Caco-2 (cell line): ENCODE results near the gene CEP83. TPM values are rescaled to one million over a fixed set of nuclear protein-coding genes. Genes with fewer than 3 reads are reported as not detected.

Source experiments
- BruUV-seq: library from RNA; stranded (reverse); fragments of 400-500 nt; replicated peaks from 2 replicates; lab custom pipeline; 2021; lab: Mats Ljungman, UMichigan
- CTCF ChIA-PET: fragments of 300-600 bp; sonication (Branson Sonifier 250); formaldehyde crosslinking; loops from one replicate; lab custom pipeline; 2022; ENCODE audit warnings: antibody characterized with exemption; lab: Charles Lee
- POLR2A ChIA-PET: fragments of 300-600 bp; sonication (Branson Sonifier 250); formaldehyde crosslinking; loops from one replicate; lab custom pipeline; 2022; ENCODE audit warnings: antibody characterized with exemption; lab: Charles Lee
- DNase-seq, 2 experiments: peaks; one replicate each; pipeline versions ENCODE4 v3.0.0 to v3.0.0-alpha.2; 2020 to 2022
- H3K27me3 ChIP-seq: replicated peaks from 2 replicates; pipeline ENCODE4 v1.6.0; 2011; ENCODE audit warnings: low read length; ENCODE audit not compliant: control insufficient read depth, insufficient read depth
- H3K36me3 ChIP-seq: 2 replicates; pipeline ENCODE4 v1.5.1; 2011; ENCODE audit warnings: low read length; ENCODE audit not compliant: control insufficient read depth, insufficient read depth
- H3K4me1 ChIP-seq: fragments of 250-450 bp; sonication (Bioruptor Pico); 2 replicates; pipeline ENCODE4 v1.5.1; 2020; ENCODE audit warnings: mild to moderate bottlenecking
- H3K4me3 ChIP-seq: 2 replicates; pipeline ENCODE4 v1.5.1; 2011; ENCODE audit warnings: low read depth, mild to moderate bottlenecking, control low read depth, low read length
- H3K9me3 ChIP-seq: fragments of 250-450 bp; sonication (Bioruptor Pico); 2 replicates; pipeline ENCODE4 v1.5.1; 2020; ENCODE audit warnings: mild to moderate bottlenecking, moderate library complexity
- H3K27ac Mint-ChIP-seq: one replicate; pipeline ENCODE4 v1.8.0; 2022; ENCODE audit warnings: mixed read lengths; ENCODE audit not compliant: unreplicated experiment
- H3K27me3 Mint-ChIP-seq: one replicate; pipeline ENCODE4 v1.8.0; 2022; ENCODE audit warnings: mixed read lengths; ENCODE audit not compliant: insufficient read depth, unreplicated experiment
- H3K36me3 Mint-ChIP-seq: one replicate; pipeline ENCODE4 v1.8.0; 2022; ENCODE audit warnings: mild to moderate bottlenecking, mixed read lengths; ENCODE audit not compliant: insufficient read depth, unreplicated experiment
- H3K4me1 Mint-ChIP-seq: one replicate; pipeline ENCODE4 v1.8.0; 2022; ENCODE audit warnings: low read depth, mixed read lengths; ENCODE audit not compliant: unreplicated experiment
- H3K4me3 Mint-ChIP-seq: one replicate; pipeline ENCODE4 v1.8.0; 2022; ENCODE audit warnings: mild to moderate bottlenecking, moderate library complexity, mixed read lengths; ENCODE audit not compliant: unreplicated experiment
- H3K9me3 Mint-ChIP-seq: one replicate; pipeline ENCODE4 v1.8.0; 2022; ENCODE audit warnings: mixed read lengths; ENCODE audit not compliant: unreplicated experiment
- intact Hi-C: fragments of 100-400 bp; cut with micrococcal nuclease; formaldehyde crosslinking; loops from one replicate; pipeline ENCODE4 v1.10.0; 2022; ENCODE audit not compliant: unreplicated experiment
- total RNA-seq: library from RNA; stranded (reverse); gene quantifications from 2 replicates; pipeline ENCODE4 v1.2.3, GENCODE V29; 2022
- TF ChIP-seq, protein P1 (sequence below), 2 experiments: fragments of 200-600 bp in 1 of 2; IDR thresholded peaks; 1 replicate in 1 of 2; 2 replicates in 1 of 2; pipeline versions ENCODE4 v1.5.1 to v1.8.0; 2011 to 2022; ENCODE audit warnings: antibody characterized with exemption in 1 of 2, control low read depth in 1 of 2, inconsistent platforms in 1 of 2, low read depth in 1 of 2, low read length in 1 of 2, mild to moderate bottlenecking in 1 of 2, moderate library complexity in 1 of 2; ENCODE audit not compliant: insufficient read depth in 1 of 2, severe bottlenecking in 1 of 2, unreplicated experiment in 1 of 2

CEP83 gene
- total RNA-seq, 1 experiment from 2014 or later: 23.3 TPM

DNA sequence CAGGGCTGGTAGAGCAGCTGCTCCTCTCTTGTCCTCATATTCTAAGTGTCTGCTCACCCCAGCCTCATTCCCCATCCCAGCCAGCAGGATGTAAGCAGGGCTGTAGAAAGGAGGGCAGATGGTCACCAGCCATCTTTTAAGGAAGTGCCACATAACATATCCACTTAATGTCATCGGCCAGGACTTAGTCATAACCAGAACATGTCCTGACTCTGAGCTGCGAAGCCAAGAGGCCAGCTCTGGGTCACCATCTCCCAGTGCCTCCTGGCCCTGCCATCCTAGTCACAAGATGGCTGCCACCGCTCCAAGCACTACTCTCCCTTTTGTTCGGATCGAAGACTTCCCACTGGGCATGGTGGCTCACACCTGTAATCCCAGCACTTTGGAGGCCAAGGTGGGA lies 187.4 kb downstream of the CEP83 start:
- Mint-ChIP-seq H3K4me3 (no peak overlapping the region), H3K27me3 (no peaks in the 10 kb centered on the region), H3K36me3 (peaks cover 58% of the 10 kb centered on the region), H3K27ac (no peak overlapping the region), H3K9me3 (no peaks in the 10 kb centered on the region), H3K4me1 (peaks cover under 1% of the 10 kb centered on the region)
- TF ChIP-seq, protein P1, sequence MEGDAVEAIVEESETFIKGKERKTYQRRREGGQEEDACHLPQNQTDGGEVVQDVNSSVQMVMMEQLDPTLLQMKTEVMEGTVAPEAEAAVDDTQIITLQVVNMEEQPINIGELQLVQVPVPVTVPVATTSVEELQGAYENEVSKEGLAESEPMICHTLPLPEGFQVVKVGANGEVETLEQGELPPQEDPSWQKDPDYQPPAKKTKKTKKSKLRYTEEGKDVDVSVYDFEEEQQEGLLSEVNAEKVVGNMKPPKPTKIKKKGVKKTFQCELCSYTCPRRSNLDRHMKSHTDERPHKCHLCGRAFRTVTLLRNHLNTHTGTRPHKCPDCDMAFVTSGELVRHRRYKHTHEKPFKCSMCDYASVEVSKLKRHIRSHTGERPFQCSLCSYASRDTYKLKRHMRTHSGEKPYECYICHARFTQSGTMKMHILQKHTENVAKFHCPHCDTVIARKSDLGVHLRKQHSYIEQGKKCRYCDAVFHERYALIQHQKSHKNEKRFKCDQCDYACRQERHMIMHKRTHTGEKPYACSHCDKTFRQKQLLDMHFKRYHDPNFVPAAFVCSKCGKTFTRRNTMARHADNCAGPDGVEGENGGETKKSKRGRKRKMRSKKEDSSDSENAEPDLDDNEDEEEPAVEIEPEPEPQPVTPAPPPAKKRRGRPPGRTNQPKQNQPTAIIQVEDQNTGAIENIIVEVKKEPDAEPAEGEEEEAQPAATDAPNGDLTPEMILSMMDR (IDR thresholded peaks at IDR 0.05; ENCODE audit: insufficient read depth in 1 of 2, low read depth in 1 of 2, low read length in 1 of 2, severe bottlenecking in 1 of 2, unreplicated experiment in 1 of 2): no peak
- Histone ChIP-seq H3K4me3 (no peak overlapping the region), H3K36me3 (peaks cover 1% of the 10 kb centered on the region; the same call in 1 of the 2 replicates), H3K9me3 (no peaks in the 10 kb centered on the region), H3K27me3 (no peaks in the 10 kb centered on the region), H3K4me1 (peaks cover 1% of the 10 kb centered on the region; the same call in 1 of the 2 replicates)
- intact Hi-C loops: no loop called here
- ChIA-PET POLR2A (no interaction called here), CTCF (no interaction called here)
- no peak for DNase-seq
- BruUV-seq: no TSS peak

DNA sequence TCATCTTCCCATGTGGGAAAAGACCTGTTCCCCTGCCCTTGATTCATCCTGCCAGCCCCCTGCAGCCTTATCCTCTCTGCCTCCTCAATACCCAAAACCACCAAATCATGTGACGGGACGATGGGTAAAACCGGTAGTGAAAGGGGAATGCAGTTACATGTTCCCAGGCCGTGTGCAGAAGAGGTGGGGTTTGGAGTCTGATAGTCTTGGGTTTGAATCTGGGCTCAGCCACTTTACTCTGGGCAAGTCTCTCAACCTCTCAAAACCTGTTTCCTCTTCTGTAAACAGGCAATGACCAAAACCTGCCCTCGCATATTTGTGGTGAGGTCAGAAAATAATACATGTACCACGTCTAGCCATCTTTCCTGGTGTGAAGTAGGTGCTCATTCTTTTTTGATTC lies 188.3 kb downstream of the CEP83 start:
- TF ChIP-seq, protein P1 (IDR thresholded peaks at IDR 0.05; ENCODE audit: insufficient read depth in 1 of 2, low read depth in 1 of 2, low read length in 1 of 2, severe bottlenecking in 1 of 2, unreplicated experiment in 1 of 2): no peak
- Mint-ChIP-seq H3K27ac (no peak overlapping the region), H3K36me3 (peaks cover 66% of the 10 kb centered on the region), H3K27me3 (no peaks in the 10 kb centered on the region), H3K9me3 (no peaks in the 10 kb centered on the region), H3K4me1 (peaks cover 7% of the 10 kb centered on the region), H3K4me3 (no peak overlapping the region)
- intact Hi-C loops: no loop called here
- peaks cover 1% of the 10 kb centered on the region; the same call in 1 of the 2 replicates for H3K36me3 ChIP-seq
- ChIA-PET POLR2A (no interaction called here), CTCF (no interaction called here)
- no peaks in the 10 kb centered on the region for H3K9me3 ChIP-seq
- no peak overlapping the region for H3K4me3 ChIP-seq
- H3K27me3 ChIP-seq: no peaks in the 10 kb centered on the region
- no TSS peak for BruUV-seq
- DNase-seq: no peak
- H3K4me1 ChIP-seq: peaks cover 11% of the 10 kb centered on the region

GRCh38 chr12:94269316-94269999 lies 190.2 kb downstream of the CEP83 start:
- Mint-ChIP-seq H3K9me3 (no peaks in the 10 kb centered on the region), H3K36me3 (peaks cover 73% of the 10 kb centered on the region), H3K4me1 (peaks cover 7% of the 10 kb centered on the region), H3K4me3 (no peak overlapping the region), H3K27me3 (no peaks in the 10 kb centered on the region), H3K27ac (no peak overlapping the region)
- TF ChIP-seq, protein P1 (IDR thresholded peaks at IDR 0.05; ENCODE audit: insufficient read depth in 1 of 2, low read depth in 1 of 2, low read length in 1 of 2, severe bottlenecking in 1 of 2, unreplicated experiment in 1 of 2): no peak
- Histone ChIP-seq H3K27me3 (no peaks in the 10 kb centered on the region), H3K4me3 (no peak overlapping the region), H3K9me3 (no peaks in the 10 kb centered on the region), H3K36me3 (peaks cover 1% of the 10 kb centered on the region; the same call in 1 of the 2 replicates), H3K4me1 (peaks cover 14% of the 10 kb centered on the region)
- BruUV-seq: no TSS peak
- intact Hi-C loops: no loop called here
- ChIA-PET POLR2A (interaction anchor here (0.6 kb wide), 1 partner anchor 44 kb away, joined by 3 read pairs; no protein-coding TSS in a partner anchor), CTCF (no interaction called here)
- no peak for DNase-seq
